Measurements from ENCODE around the gene SLC6A11. TPM values are rescaled to one million over a fixed set of nuclear protein-coding genes. Genes with fewer than 3 reads are reported as not detected.

SLC6A11 gene
- total and polyA plus RNA-seq, 2 of the 13 experiments (the other 11 are each of a cell fraction or from before 2014, with no cell fraction given): 17.9 to 34.5 TPM

- 46% methylated on average over 8 of the region's 8 CpGs for WGBS (ENCODE audit: low lambda C conversion rate)
- no peak for ATAC-seq
- no peak overlapping the region for H3K27ac ChIP-seq (ENCODE audit: extremely low read length, insufficient read depth, low read length)
Measured at GRCh38 chr3:10775259-10775658, 40.8 kb upstream of the SLC6A11 start.

More at GRCh38 chr3:10775259-10775658, 40.8 kb upstream of the SLC6A11 start:
- Histone ChIP-seq H4K20me1 (ENCODE audit: insufficient read depth, low read length) (no peaks in the 10 kb centered on the region), H3K9me3 (ENCODE audit: low read length) (no peaks in the 10 kb centered on the region), H3K4me2 (ENCODE audit: low read depth, low read length) (no peak overlapping the region), H3K27me3 (ENCODE audit: control insufficient read depth in 1 of 2, insufficient read depth in 2 of 2, low read length in 2 of 2) (peaks cover 0 to 12% of the 10 kb centered on the region in 2 experiments; a peak in 4 of 5 replicates), H3K4me1 (ENCODE audit: insufficient read depth, low read length) (peaks cover 14% of the 10 kb centered on the region; the same call in 1 of the 2 replicates), H3K36me3 (replicated peaks in 1 of 2; ENCODE audit: control insufficient read depth in 1 of 2, insufficient read depth in 2 of 2, low read length in 2 of 2) (no peaks in the 10 kb centered on the region), H3K4me3 (replicated peaks in 1 of 3; ENCODE audit: insufficient read depth in 1 of 3, low read depth in 2 of 3, low read length in 3 of 3) (no peak overlapping the region), H2AFZ (ENCODE audit: low read length) (no peak overlapping the region), H3K9ac (ENCODE audit: insufficient read depth, low read depth, low read length) (no peak overlapping the region), H3K79me2 (ENCODE audit: insufficient read depth, low read length) (no peaks in the 10 kb centered on the region)
- FAIRE-seq (no peak), DNase-seq (ENCODE audit: low spot score) (no peak)
- intact Hi-C loops (cut with micrococcal nuclease; ENCODE audit: unreplicated experiment): no loop called here
- ChIA-PET POLR2A (no interaction called here), CTCF (ENCODE audit: low intra/inter-chr PET ratio, low total read pairs) (no interaction called here)
- in situ Hi-C loops (cut with HindIII; ENCODE audit: extremely low pct_ligation_motif_present, low pct_unique_long_range_greater_than_20kb): no loop called here
- no peak for TF ChIP-seq SETDB1 (CRISPR knock-in tag; IDR thresholded peaks at IDR 0.05; ENCODE audit: borderline replicate concordance)
- no peak for TF ChIP-seq ZBTB37 (CRISPR knock-in tag; IDR thresholded peaks at IDR 0.05)
- TF ChIP-seq BRD4 (CRISPR knock-in tag; IDR thresholded peaks at IDR 0.05): no peak
- no peak for TF ChIP-seq CSRNP2 (CRISPR knock-in tag; conservative IDR thresholded peaks at IDR 0.05; ENCODE audit: low read depth)
- no peak for TF ChIP-seq ZBTB3 (CRISPR knock-in tag; IDR thresholded peaks at IDR 0.05; ENCODE audit: borderline replicate concordance, low read depth)
- no peak for TF ChIP-seq TCF12 (IDR thresholded peaks at IDR 0.05)
- no peak for TF ChIP-seq TCF12 (CRISPR knock-in tag; IDR thresholded peaks at IDR 0.05)
- TF ChIP-seq TRAFD1 (CRISPR knock-in tag; IDR thresholded peaks at IDR 0.05; ENCODE audit: borderline replicate concordance): no peak
- TF ChIP-seq CBX1 (IDR thresholded peaks at IDR 0.05; ENCODE audit: low read depth): no peak
- TF ChIP-seq BATF2 (CRISPR knock-in tag; IDR thresholded peaks at IDR 0.05): no peak
- TF ChIP-seq SMC3 (IDR thresholded peaks at IDR 0.05; ENCODE audit: low read length): no peak
- TF ChIP-seq ZNF629 (CRISPR knock-in tag; conservative IDR thresholded peaks at IDR 0.05): no peak
- no peak for TF ChIP-seq ZNF562 (CRISPR knock-in tag; IDR thresholded peaks at IDR 0.05; ENCODE audit: borderline replicate concordance)
- no peak for TF ChIP-seq SALL1 (CRISPR knock-in tag; IDR thresholded peaks at IDR 0.05)
- no peak for TF ChIP-seq MAFG (CRISPR knock-in tag; IDR thresholded peaks at IDR 0.05)
- BruUV-seq (replicated peaks): no TSS peak

All from HepG2 (cell line).